Activated T-helper 17 cell treated with anti-CD3 and anti-CD28 coated beads, Interleukin-2, amount 50 U/mL, for 72 hours (primary cell): ENCODE results near the gene INO80D. TPM values are rescaled to one million over a fixed set of nuclear protein-coding genes. Genes with fewer than 3 reads are reported as not detected.
A peak's percentile ranks its signal among the peaks of the same experiment; 100 is the strongest.
"Not testable (repeated sequence)": the region's sequence is repeated elsewhere in the genome, so short reads cannot be mapped to it uniquely, and the experiment has no call there.

Source experiments
- ATAC-seq: fragments of 150-1000 bp; cut with Tn5 transposase; replicated peaks from 2 replicates; pipeline ENCODE4 v1.10.0; 2021; ENCODE audit warnings: mild to moderate bottlenecking, moderate library complexity
- H3K27ac Mint-ChIP-seq: one replicate; pipeline ENCODE4 v1.8.0; 2022; ENCODE audit warnings: mixed read lengths
- H3K27me3 Mint-ChIP-seq: one replicate; pipeline ENCODE4 v1.8.0; 2022; ENCODE audit warnings: mixed read lengths
- H3K36me3 Mint-ChIP-seq: one replicate; pipeline ENCODE4 v1.8.0; 2022; ENCODE audit warnings: low read depth, mild to moderate bottlenecking, mixed read lengths
- H3K4me1 Mint-ChIP-seq: one replicate; pipeline ENCODE4 v1.8.0; 2022; ENCODE audit warnings: mixed read lengths
- H3K4me3 Mint-ChIP-seq: one replicate; pipeline ENCODE4 v1.8.0; 2022; ENCODE audit warnings: mild to moderate bottlenecking, mixed read lengths
- H3K9me3 Mint-ChIP-seq: one replicate; pipeline ENCODE4 v1.8.0; 2022; ENCODE audit warnings: mixed read lengths
- total RNA-seq, 2 donors: library from RNA; stranded (reverse); gene quantifications; one replicate each; pipeline ENCODE4 v1.2.3, GENCODE V29; 2022

Gene INO80D
- total RNA-seq, 2 donors from 2014 or later: 21.8 to 29.3 TPM

DNA sequence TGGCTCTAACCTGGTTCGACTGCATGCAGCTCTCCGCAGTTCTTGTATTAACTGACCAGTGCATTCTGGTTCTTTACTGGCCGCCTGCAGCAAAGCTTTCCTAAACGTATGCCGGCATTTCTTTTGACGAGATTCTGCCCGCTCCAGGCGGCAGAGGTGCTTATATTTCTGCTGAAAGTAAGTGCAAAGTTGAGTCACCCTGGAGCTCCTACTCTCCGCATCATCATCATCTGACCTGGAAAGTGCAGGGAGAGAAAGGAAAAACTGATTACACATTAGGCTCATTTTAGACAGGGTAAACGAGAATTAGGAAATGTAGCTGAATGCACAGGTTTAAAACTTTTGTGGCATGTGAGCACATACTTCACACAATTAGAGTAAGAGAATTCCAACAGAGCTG lies 57.9 kb downstream of the INO80D start:
- Mint-ChIP-seq H3K36me3 (peaks cover 76% of the 10 kb centered on the region), H3K27ac (no peak overlapping the region)
- no peak for ATAC-seq

GRCh38 chr2:206023183-206023582 lies 62.8 kb downstream of the INO80D start:
- no peaks in the 10 kb centered on the region for H3K4me1 Mint-ChIP-seq
- no peak overlapping the region for H3K4me3 Mint-ChIP-seq
- peaks cover 60% of the 10 kb centered on the region for H3K36me3 Mint-ChIP-seq
- H3K27me3 Mint-ChIP-seq: no peaks in the 10 kb centered on the region
- no peaks in the 10 kb centered on the region for H3K9me3 Mint-ChIP-seq
- ATAC-seq: no peak
- no peak overlapping the region for H3K27ac Mint-ChIP-seq

More for the DNA sequence above, 57.9 kb downstream of the INO80D start:
- Mint-ChIP-seq H3K4me1 (peaks cover 20% of the 10 kb centered on the region), H3K27me3 (no peaks in the 10 kb centered on the region), H3K4me3 (no peak overlapping the region), H3K9me3 (no peaks in the 10 kb centered on the region)

DNA sequence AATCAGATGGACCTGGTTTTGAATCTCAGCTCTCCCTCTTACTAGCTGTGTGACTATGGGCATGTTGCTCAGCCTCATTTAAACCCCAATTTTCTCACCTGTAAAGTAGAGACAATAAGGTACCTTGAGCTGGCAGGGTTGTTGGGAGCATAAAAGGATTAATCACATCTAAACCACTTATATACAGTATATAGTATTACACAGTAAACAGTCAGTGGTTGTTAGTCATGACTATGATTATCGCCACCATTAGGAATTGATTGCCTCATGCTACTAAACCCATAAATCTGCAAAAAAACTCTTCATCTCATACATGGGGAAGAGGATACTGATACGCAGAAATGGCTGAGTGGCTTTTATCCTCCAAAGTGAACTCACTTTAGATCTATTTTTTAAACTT lies 65.8 kb downstream of the INO80D start:
- ATAC-seq: no peak
- Mint-ChIP-seq H3K4me3 (no peak overlapping the region), H3K4me1 (no peaks in the 10 kb centered on the region), H3K27ac (no peak overlapping the region), H3K36me3 (peaks cover 77% of the 10 kb centered on the region), H3K9me3 (peaks cover 4% of the 10 kb centered on the region), H3K27me3 (no peaks in the 10 kb centered on the region)

DNA sequence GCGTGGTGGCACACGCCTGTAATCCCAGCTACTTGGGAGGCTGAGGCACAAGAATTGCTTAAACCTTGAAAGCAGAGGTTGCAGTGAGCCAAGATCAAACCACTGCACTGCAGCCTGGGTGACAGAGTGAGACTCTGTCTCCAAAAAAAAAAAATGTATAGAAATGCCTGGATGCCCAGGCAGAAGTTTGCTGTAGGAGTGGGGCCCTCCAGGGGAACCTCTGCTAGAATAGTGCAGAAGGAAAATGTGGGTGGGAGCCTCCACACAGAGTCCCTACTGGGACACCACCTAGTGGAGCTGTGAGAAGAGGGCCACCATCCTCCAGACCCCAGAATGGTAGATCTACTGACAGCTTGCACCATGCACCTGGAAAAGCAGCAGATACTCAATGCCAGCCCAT lies 70.2 kb downstream of the INO80D start:
- H3K27ac Mint-ChIP-seq, H3K4me1 Mint-ChIP-seq, H3K27me3 Mint-ChIP-seq, ATAC-seq, H3K9me3 Mint-ChIP-seq, H3K4me3 Mint-ChIP-seq: not testable (repeated sequence)
- H3K36me3 Mint-ChIP-seq: peaks cover 96% of the 10 kb centered on the region

- no peak for ATAC-seq
These were observed 74.2 kb downstream of the INO80D start for GRCh38 chr2:206011795-206012194.

DNA sequence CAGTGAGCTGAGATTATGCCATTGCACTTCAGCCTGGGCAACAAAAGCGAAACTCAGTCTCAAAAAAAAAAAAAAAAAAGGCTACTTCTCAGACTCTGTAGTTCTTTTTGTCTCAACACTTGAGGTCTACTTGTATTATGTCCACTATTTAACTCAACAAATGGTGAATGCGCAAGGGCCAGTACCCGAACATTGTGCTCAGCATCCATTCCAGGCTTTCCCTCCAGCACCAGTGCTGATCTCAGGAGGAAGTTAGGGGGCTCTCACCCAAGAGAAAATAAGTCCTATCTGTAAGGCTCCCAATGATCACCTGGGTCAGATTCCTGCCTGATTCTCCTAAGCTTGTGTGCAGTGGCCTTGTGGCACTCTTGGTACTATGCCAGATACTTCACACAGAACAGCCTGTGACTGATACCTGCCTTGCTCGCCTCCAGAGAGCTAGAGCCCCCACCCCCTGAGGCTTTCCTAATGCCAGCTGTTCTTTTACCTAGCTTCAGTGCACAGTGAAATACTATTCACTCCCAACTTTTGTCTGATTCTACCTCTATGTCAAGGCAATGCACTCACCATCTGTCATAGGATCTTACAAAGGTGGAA lies 74.9 kb downstream of the INO80D start:
- Mint-ChIP-seq H3K27ac (no peak overlapping the region), H3K27me3 (no peaks in the 10 kb centered on the region), H3K9me3 (no peaks in the 10 kb centered on the region), H3K36me3 (peaks cover 93% of the 10 kb centered on the region), H3K4me1 (peaks cover 5% of the 10 kb centered on the region), H3K4me3 (no peak overlapping the region)
- ATAC-seq: no peak

More at GRCh38 chr2:206011795-206012194, 74.2 kb downstream of the INO80D start:
- Mint-ChIP-seq H3K36me3 (peaks cover 93% of the 10 kb centered on the region), H3K4me3 (no peak overlapping the region), H3K27ac (no peak overlapping the region), H3K4me1 (peaks cover 5% of the 10 kb centered on the region), H3K9me3 (peaks cover 4% of the 10 kb centered on the region), H3K27me3 (no peaks in the 10 kb centered on the region)

DNA sequence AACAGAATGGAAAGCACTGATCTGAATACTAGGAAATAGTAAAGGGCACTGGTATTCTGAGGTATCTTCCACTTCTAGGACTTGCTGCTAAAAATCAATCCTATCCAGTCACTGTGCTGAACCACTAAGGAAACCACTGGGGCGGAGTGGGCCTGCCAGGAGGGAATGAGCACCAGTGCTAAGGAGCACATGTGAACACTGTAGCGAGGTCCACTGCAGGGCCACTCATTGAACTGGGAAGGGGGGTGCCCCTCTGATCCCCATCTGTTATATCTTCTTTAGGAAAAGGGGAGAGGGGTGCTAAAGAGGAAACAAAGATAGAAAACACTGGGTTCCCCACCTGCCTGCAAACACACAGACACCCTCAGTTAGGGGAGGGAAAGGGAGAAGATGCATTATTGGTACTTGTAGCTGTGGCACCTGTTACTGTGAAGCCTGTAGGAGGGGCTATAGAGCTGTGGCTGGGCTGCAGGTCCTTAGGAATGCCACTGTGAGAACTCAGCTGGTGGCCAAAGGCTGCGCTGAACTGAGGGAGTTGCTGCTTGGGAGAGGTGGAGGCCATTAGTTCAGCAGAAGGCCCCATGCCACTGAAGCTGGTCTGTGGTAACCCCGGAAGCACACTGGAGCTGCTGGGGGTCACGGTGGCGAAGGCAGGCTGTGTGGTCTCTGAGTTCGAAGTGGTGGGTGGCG lies 81.8 kb downstream of the INO80D start:
- no peaks in the 10 kb centered on the region for H3K4me1 Mint-ChIP-seq
- peaks cover 98% of the 10 kb centered on the region for H3K36me3 Mint-ChIP-seq
- no peaks in the 10 kb centered on the region for H3K9me3 Mint-ChIP-seq
- ATAC-seq: no peak
- no peaks in the 10 kb centered on the region for H3K27me3 Mint-ChIP-seq
- no peak overlapping the region for H3K4me3 Mint-ChIP-seq
- H3K27ac Mint-ChIP-seq: no peak overlapping the region

- no peak for ATAC-seq
- Mint-ChIP-seq H3K4me3 (no peak overlapping the region), H3K27ac (no peak overlapping the region)
These were observed 83.5 kb downstream of the INO80D start for GRCh38 chr2:206002440-206002839.

GRCh38 chr2:206001912-206002311 lies 84.1 kb downstream of the INO80D start:
- no peak for ATAC-seq
- no peaks in the 10 kb centered on the region for H3K4me1 Mint-ChIP-seq
- no peaks in the 10 kb centered on the region for H3K9me3 Mint-ChIP-seq
- H3K27me3 Mint-ChIP-seq: no peaks in the 10 kb centered on the region
- peaks cover 93% of the 10 kb centered on the region for H3K36me3 Mint-ChIP-seq
- no peak overlapping the region for H3K4me3 Mint-ChIP-seq
- H3K27ac Mint-ChIP-seq: no peak overlapping the region

More at GRCh38 chr2:206002440-206002839, 83.5 kb downstream of the INO80D start:
- Mint-ChIP-seq H3K36me3 (peaks cover 98% of the 10 kb centered on the region), H3K9me3 (no peaks in the 10 kb centered on the region), H3K27me3 (no peaks in the 10 kb centered on the region), H3K4me1 (no peaks in the 10 kb centered on the region)

DNA sequence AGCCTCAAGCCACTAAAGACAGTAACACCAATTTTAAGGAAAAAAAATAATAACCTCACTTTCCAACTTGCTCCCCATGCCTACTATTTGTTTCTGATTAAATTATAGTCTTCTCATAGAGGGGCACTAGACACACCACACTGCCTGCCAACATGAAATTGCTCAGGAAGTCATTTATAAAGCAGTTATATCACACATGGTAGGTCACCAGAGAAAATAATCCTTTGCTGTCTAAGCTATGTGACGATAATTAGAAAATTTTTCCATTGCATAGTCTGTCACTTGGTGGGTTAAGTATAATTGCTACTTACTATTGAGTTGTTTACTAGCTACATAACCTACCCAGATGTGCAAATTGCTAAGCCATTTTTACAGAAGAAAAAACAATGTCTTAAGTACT lies 85.2 kb downstream of the INO80D start:
- no peaks in the 10 kb centered on the region for H3K27me3 Mint-ChIP-seq
- no peaks in the 10 kb centered on the region for H3K4me1 Mint-ChIP-seq
- H3K4me3 Mint-ChIP-seq: no peak overlapping the region
- ATAC-seq: no peak
- peaks cover 87% of the 10 kb centered on the region for H3K36me3 Mint-ChIP-seq
- no peaks in the 10 kb centered on the region for H3K9me3 Mint-ChIP-seq
- no peak overlapping the region for H3K27ac Mint-ChIP-seq

GRCh38 chr2:205998583-205998982 lies 87.4 kb downstream of the INO80D start:
- no peak overlapping the region for H3K27ac Mint-ChIP-seq
- H3K4me3 Mint-ChIP-seq: no peak overlapping the region
- no peak for ATAC-seq
- H3K9me3 Mint-ChIP-seq: no peaks in the 10 kb centered on the region
- H3K27me3 Mint-ChIP-seq: no peaks in the 10 kb centered on the region
- H3K4me1 Mint-ChIP-seq: no peaks in the 10 kb centered on the region
- peaks cover 87% of the 10 kb centered on the region for H3K36me3 Mint-ChIP-seq

GRCh38 chr2:205996161-205996560 lies 89.8 kb downstream of the INO80D start:
- Mint-ChIP-seq H3K4me3 (no peak overlapping the region), H3K36me3 (peaks cover 84% of the 10 kb centered on the region), H3K4me1 (no peaks in the 10 kb centered on the region), H3K27ac (no peak overlapping the region), H3K27me3 (no peaks in the 10 kb centered on the region), H3K9me3 (no peaks in the 10 kb centered on the region)
- ATAC-seq: no peak

- H3K36me3 Mint-ChIP-seq: peaks cover 81% of the 10 kb centered on the region
- no peak overlapping the region for H3K27ac Mint-ChIP-seq
- ATAC-seq: no peak
- H3K4me1 Mint-ChIP-seq: no peaks in the 10 kb centered on the region
- no peaks in the 10 kb centered on the region for H3K9me3 Mint-ChIP-seq
- no peaks in the 10 kb centered on the region for H3K27me3 Mint-ChIP-seq
- no peak overlapping the region for H3K4me3 Mint-ChIP-seq
These were observed 90.7 kb downstream of the INO80D start for GRCh38 chr2:205995260-205995659.

GRCh38 chr2:205994344-205994743 lies 91.6 kb downstream of the INO80D start:
- Mint-ChIP-seq H3K27ac (peak overlapping the region; percentile 65), H3K27me3 (no peaks in the 10 kb centered on the region), H3K4me1 (no peaks in the 10 kb centered on the region), H3K4me3 (no peak overlapping the region), H3K36me3 (peaks cover 76% of the 10 kb centered on the region), H3K9me3 (no peaks in the 10 kb centered on the region)
- ATAC-seq: no peak

DNA sequence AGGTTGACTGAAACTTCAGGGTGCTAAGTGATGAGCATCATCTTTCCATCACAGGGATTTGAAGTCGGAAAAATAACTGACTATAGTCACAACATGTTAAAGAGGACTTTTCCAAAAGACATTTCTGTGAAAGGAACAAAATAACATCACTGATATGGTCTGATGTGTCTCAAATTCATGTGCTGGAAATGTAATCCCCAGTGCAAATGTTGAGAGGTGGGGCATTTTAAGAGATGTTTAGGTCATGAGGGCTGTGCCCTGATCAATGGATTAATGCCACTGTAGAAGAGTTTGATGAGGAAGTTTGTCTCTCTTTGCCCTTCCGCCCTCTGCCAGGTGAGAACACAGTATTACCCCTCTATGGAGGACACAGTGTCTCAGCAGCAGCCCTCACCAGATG lies 95.9 kb downstream of the INO80D start:
- Mint-ChIP-seq H3K4me1 (no peaks in the 10 kb centered on the region), H3K4me3 (no peak overlapping the region), H3K27ac (no peak overlapping the region)

More for the DNA sequence above, 95.9 kb downstream of the INO80D start:
- no peak for ATAC-seq
- Mint-ChIP-seq H3K36me3 (peaks cover 45% of the 10 kb centered on the region), H3K27me3 (no peaks in the 10 kb centered on the region), H3K9me3 (no peaks in the 10 kb centered on the region)
